BLaER1 treated with 17β-estradiol and CSF1 and Interleukin-3, amounts not matched to agents 10 nM and 100 nM (cell line): ENCODE results near the gene SPON1.
A peak's percentile ranks its signal among the peaks of the same experiment; 100 is the strongest.
"Not testable (repeated sequence)": the region's sequence is repeated elsewhere in the genome, so short reads cannot be mapped to it uniquely, and the experiment has no call there.

Experiments used
- H3K27ac ChIP-seq, 11 experiments: shearing (Covaris generic); formaldehyde crosslinking; 2 replicates each; pipeline ENCODE4 v1.8.1; 2022
- H3K27me3 ChIP-seq, 11 experiments: shearing (Covaris generic); formaldehyde crosslinking; 2 replicates each; pipeline ENCODE4 v1.8.1; 2022
- H3K36me3 ChIP-seq, 11 experiments: shearing (Covaris generic); formaldehyde crosslinking; 2 replicates each; pipeline ENCODE4 v1.8.1; 2022
- H3K4me1 ChIP-seq, 10 experiments: shearing (Covaris generic); formaldehyde crosslinking; 2 replicates each; pipeline ENCODE4 v1.8.1; 2022
- H3K4me2 ChIP-seq, 11 experiments: shearing (Covaris generic); formaldehyde crosslinking; 2 replicates each; pipeline ENCODE4 v1.8.1; 2022
- H3K4me3 ChIP-seq, 10 experiments: shearing (Covaris generic); formaldehyde crosslinking; 2 replicates each; pipeline ENCODE4 v1.8.1; 2022
- H3K9ac ChIP-seq, 11 experiments: shearing (Covaris generic); formaldehyde crosslinking; 2 replicates each; pipeline ENCODE4 v1.8.1; 2022
- H3K9me3 ChIP-seq, 11 experiments: shearing (Covaris generic); formaldehyde crosslinking; replicated peaks in 1 of 11; 2 replicates each; pipeline ENCODE4 v1.8.1; 2022
- H4K20me1 ChIP-seq, 11 experiments: shearing (Covaris generic); formaldehyde crosslinking; 2 replicates each; pipeline ENCODE4 v1.8.1; 2022
- Cebpa-rat ChIP-seq, 11 experiments: shearing (Covaris generic); IDR thresholded peaks; 2 replicates each; pipeline ENCODE4 v1.8.1; 2022

The SPON1 gene

DNA sequence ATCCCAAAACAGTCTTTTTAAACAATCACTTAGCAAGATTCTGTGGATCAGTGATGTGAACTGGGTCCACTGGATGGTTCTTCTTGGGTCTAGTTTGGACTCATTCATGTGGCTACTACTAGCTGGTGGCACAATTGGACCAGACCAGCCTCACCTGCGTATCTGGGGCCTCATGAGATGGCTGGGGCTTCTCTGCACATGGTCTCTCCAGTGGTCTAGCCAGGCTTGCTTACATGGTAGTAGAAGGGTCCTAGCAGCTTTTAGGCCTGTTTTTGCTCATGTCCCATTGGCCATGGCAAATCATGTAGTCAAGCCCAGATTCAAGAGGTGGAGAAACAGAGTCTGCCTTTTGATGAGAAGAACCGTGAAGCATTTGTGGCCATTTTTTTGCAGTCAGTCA is 302.4 kb downstream of the SPON1 start:
- Histone ChIP-seq H3K4me2 (peak overlapping the region in 1 of 11 experiments; percentile 38; a peak in 2 of 22 replicates), H3K27ac (no peak overlapping the region), H3K9ac (no peak overlapping the region), H3K36me3 (peaks cover 0 to 2% (median 0%) of the 10 kb centered on the region in 11 experiments; a peak in 1 of 22 replicates), H3K4me3 (no peak overlapping the region), H3K9me3 (peaks cover 0 to 4% (median 0%) of the 10 kb centered on the region in 11 experiments; a peak in 2 of 22 replicates), H3K4me1 (peaks cover 2 to 7% (median 4%) of the 10 kb centered on the region in 10 experiments), H3K27me3 (no peaks in the 10 kb centered on the region), H4K20me1 (no peaks in the 10 kb centered on the region)
- no peak for TF ChIP-seq Cebpa-rat (IDR thresholded peaks at IDR 0.05)

DNA sequence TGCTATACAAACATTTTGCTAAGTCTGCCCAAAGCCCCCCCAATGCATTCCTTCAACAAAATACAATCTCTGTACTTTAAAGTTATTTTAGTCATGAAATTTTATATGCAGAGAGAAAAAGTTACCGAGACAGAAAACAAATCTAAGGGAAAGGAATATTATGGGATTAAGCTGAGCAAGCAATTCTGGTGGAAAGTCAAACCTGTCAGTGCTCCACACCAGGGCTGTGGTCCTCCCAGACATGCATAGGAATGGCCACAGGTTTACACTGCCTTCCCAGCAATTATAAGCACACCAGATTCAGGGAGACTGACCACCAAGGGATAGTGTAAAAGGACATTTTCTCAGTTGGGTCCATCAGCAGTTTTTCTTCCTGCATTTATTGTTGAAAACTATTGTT is 304.1 kb downstream of the SPON1 start:
- H3K4me1 ChIP-seq: peaks cover 18 to 24% (median 20%) of the 10 kb centered on the region in 10 experiments
- no peak overlapping the region for H3K4me2 ChIP-seq
- H3K4me3 ChIP-seq: no peak overlapping the region
- no peaks in the 10 kb centered on the region for H4K20me1 ChIP-seq
- peaks cover 0 to 2% (median 0%) of the 10 kb centered on the region in 11 experiments; a peak in 1 of 22 replicates for H3K36me3 ChIP-seq
- no peak overlapping the region for H3K9ac ChIP-seq
- H3K9me3 ChIP-seq: peaks cover 0 to 4% (median 0%) of the 10 kb centered on the region in 11 experiments; a peak in 2 of 22 replicates
- no peak for TF ChIP-seq Cebpa-rat (IDR thresholded peaks at IDR 0.05)
- H3K27ac ChIP-seq: no peak overlapping the region
- no peaks in the 10 kb centered on the region for H3K27me3 ChIP-seq

DNA sequence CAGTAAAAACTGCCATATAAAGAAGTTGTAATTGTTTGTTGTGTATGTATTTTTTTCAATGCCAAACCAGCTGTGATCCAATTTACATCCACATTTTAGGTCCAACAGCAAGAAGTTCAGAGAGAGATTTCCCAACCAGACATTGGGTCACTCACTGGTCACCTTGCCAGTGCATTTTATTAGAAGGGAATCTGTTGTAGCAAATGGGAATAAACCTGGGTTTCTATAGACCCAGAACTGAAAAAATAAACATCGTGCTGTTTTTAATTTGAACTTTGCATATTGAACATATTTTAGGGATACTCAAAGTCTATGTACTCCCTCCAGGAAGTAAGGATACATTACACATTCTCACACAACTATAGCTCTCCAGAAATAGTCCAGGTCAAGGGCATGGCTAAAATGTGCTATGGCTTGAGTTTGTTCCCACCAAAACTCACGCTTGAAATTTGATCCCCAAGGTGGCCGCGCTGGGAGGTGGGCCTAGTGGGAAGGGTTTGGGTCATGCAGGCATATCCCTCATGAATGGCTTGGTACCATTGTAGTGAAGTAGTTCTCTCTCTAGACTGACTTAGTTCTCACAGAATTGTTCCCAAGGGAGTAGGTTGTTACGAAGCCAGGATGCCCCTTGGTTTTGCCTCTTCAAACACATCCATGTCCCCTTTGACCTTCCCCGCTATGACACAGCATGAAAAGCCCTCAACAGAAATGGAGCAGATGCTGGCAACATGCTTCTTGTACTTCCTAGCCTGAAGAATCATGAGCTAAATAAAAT is 305.5 kb downstream of the SPON1 start:
- Histone ChIP-seq H3K36me3 (peaks cover 0 to 4% (median 3%) of the 10 kb centered on the region in 11 experiments; a peak in 5 of 22 replicates), H3K4me3 (no peak overlapping the region), H3K4me2 (no peak overlapping the region), H3K4me1 (peaks cover 27 to 38% (median 31%) of the 10 kb centered on the region in 10 experiments), H4K20me1 (no peaks in the 10 kb centered on the region), H3K27me3 (no peaks in the 10 kb centered on the region), H3K9ac (no peak overlapping the region), H3K27ac (no peak overlapping the region), H3K9me3 (peaks cover 0 to 8% (median 0%) of the 10 kb centered on the region in 11 experiments; a peak in 7 of 22 replicates)
- TF ChIP-seq Cebpa-rat (IDR thresholded peaks at IDR 0.05): no peak

DNA sequence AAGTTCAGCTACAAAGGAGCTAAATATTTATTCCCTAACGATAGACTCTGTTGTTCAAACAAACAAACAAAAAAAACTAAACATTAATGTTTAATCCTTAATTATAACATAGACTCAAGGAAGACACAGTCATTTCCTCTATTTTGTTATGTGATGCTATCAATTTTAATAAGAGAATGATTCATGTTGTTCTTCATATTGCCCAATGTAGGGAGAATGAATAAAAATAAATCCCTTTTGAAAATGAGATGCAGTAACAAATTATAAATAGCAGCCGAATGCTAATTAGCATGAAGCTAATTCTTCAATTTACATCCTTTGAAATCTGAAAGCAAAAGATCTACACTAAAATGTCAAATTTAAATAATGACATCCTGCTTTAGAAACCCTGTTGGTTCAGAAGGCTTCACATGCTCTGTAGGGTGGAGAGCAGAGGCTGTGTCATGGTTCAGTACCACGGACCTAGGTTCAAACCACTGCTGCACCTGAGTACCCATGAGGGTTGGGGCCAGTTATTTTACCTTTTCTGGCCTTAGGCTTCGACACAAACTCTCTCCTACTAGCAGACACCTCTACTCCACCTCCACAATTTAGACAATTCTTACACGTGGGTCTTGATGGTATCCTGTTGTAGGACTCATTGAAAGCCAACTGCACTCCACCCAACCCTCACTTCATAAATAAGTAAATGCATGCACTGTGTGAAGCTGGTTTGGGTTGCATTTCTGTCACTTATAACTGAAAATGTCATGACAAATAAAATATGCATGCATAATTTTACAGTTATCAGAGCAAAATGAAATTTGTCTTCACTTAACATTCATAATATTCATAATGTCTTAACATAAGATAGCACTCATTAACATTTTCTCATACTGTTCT is 307.4 kb downstream of the SPON1 start:
- no peak overlapping the region for H3K9ac ChIP-seq
- H3K27ac ChIP-seq: peak overlapping the region in 7 of 11 experiments; percentile 21 to 73 (median 54); a peak in 12 of 22 replicates
- no peaks in the 10 kb centered on the region for H3K27me3 ChIP-seq
- H3K4me2 ChIP-seq: peak overlapping the region in 10 of 11 experiments; percentile 57 to 90 (median 74); a peak in 19 of 22 replicates
- no peak overlapping the region for H3K4me3 ChIP-seq
- peaks cover 0 to 10% (median 5%) of the 10 kb centered on the region in 11 experiments; a peak in 6 of 22 replicates for H3K36me3 ChIP-seq
- H3K4me1 ChIP-seq: peaks cover 27 to 41% (median 33%) of the 10 kb centered on the region in 10 experiments
- H3K9me3 ChIP-seq: peaks cover 0 to 17% (median 4%) of the 10 kb centered on the region in 11 experiments; a peak in 7 of 22 replicates
- H4K20me1 ChIP-seq: no peaks in the 10 kb centered on the region
- no peak for TF ChIP-seq Cebpa-rat (IDR thresholded peaks at IDR 0.05)

DNA sequence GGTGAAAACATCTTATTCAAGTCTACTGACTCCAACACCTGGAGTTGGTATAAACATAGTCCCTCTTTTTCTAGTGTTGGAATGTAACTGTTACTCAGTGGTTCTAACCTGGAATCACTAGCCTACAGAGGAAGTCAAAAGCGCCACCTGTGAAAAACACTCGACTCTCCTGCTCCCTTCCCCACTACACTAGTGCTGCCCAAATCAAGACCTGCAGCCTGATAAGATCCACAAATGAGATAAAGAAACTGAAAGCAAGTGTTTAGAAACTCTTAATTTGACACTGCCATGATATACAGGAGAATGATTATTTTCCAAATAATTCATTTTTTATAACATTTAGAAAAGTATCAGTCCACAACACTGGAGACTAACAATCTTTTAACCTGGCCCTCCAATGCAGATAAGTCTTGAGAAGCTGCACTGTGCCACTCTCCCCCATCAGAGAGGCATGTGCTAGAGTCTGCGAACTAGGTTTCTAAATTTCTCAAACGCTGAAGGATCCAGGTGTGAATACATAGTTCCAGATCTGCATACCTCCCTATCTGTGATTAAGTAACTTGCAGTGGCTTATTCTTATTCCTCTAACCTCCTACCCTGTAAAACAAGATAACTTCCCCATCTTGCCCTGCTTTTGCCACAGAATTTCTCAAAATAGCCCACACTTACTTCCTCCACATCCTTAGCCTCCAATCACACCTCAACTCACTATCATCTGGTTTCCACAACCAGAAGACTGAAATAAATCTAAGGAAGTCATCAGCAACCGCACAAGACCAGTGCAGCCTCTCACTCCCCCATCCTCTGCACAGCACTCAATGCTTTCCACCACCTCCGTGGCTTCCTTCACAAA is 308.4 kb downstream of the SPON1 start:
- Histone ChIP-seq H3K4me2 (peak overlapping the region; percentile 66 to 90 (median 79)), H3K9me3 (peaks cover 0 to 18% (median 7%) of the 10 kb centered on the region in 11 experiments; a peak in 7 of 22 replicates), H3K4me1 (peaks cover 27 to 51% (median 33%) of the 10 kb centered on the region in 10 experiments), H3K9ac (peak overlapping the region in 7 of 11 experiments; percentile 17 to 58 (median 45); a peak in 12 of 22 replicates), H3K27me3 (no peaks in the 10 kb centered on the region), H3K27ac (peak overlapping the region in 10 of 11 experiments; percentile 38 to 77 (median 65); a peak in 19 of 22 replicates), H3K36me3 (peaks cover 0 to 10% (median 5%) of the 10 kb centered on the region in 11 experiments; a peak in 6 of 22 replicates), H4K20me1 (no peaks in the 10 kb centered on the region), H3K4me3 (peak overlapping the region in 2 of 10 experiments; percentile 12 to 16; a peak in 2 of 20 replicates)
- TF ChIP-seq Cebpa-rat (IDR thresholded peaks at IDR 0.05): peak in 4 of 11 experiments; percentile 25 to 66 (median 44); a peak in 6 of 22 replicates

DNA sequence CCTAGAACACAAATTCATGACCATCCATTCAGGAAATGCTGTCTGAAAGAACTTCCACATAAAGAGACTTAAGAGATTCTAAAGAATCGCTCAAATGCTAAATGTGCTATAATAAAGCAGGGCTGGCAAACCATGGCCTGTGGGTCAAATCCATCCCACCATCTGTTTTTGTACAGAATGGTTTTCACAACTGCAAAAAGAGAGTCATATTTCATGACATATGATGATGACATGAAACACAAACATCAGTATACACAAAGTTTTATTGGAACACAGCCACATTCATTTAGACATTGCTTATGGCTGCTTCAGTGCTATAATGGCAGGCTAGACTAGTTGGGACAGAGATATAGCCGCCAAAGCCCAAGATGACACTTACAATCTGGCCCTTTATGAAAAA is 311.4 kb downstream of the SPON1 start:
- no peaks in the 10 kb centered on the region for H4K20me1 ChIP-seq
- no peaks in the 10 kb centered on the region for H3K27me3 ChIP-seq
- H3K4me3 ChIP-seq: no peak overlapping the region
- no peak overlapping the region for H3K9ac ChIP-seq
- H3K9me3 ChIP-seq: peaks cover 0 to 14% (median 7%) of the 10 kb centered on the region in 11 experiments; a peak in 7 of 22 replicates
- peaks cover 0 to 15% (median 5%) of the 10 kb centered on the region in 11 experiments; a peak in 6 of 22 replicates for H3K36me3 ChIP-seq
- H3K27ac ChIP-seq: no peak overlapping the region
- H3K4me2 ChIP-seq: no peak overlapping the region
- TF ChIP-seq Cebpa-rat (IDR thresholded peaks at IDR 0.05): no peak
- peaks cover 27 to 55% (median 33%) of the 10 kb centered on the region in 10 experiments for H3K4me1 ChIP-seq

DNA sequence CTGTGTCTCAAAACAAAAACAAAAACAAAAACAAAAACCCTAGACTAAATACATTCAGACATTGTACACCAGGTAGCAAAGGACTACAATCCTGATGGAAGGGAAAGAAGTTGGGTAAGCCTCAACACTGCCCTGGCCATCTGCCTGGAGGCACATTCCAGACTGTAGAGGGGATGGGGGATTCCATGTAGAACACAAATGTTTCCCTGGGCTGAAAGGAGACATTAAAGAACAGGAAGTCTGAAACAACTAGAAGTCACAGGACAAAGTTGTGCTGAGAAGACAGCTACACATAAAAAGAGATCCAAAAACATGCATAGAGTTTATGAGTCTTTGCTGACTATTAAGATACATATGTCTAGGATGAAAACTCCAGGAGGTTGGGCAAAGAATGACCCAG is 312.6 kb downstream of the SPON1 start:
- no peaks in the 10 kb centered on the region for H3K27me3 ChIP-seq
- H3K4me3 ChIP-seq: no peak overlapping the region
- no peaks in the 10 kb centered on the region for H4K20me1 ChIP-seq
- H3K4me2 ChIP-seq: peak overlapping the region in 2 of 11 experiments; percentile 36 to 58; a peak in 4 of 22 replicates
- H3K27ac ChIP-seq: peak overlapping the region in 1 of 11 experiments; percentile 9; a peak in 1 of 22 replicates
- TF ChIP-seq Cebpa-rat (IDR thresholded peaks at IDR 0.05): no peak
- peaks cover 0 to 19% (median 7%) of the 10 kb centered on the region in 11 experiments; a peak in 10 of 22 replicates for H3K36me3 ChIP-seq
- peaks cover 23 to 52% (median 26%) of the 10 kb centered on the region in 10 experiments for H3K4me1 ChIP-seq
- peaks cover 0 to 14% (median 7%) of the 10 kb centered on the region in 11 experiments; a peak in 7 of 22 replicates for H3K9me3 ChIP-seq
- H3K9ac ChIP-seq: no peak overlapping the region

DNA sequence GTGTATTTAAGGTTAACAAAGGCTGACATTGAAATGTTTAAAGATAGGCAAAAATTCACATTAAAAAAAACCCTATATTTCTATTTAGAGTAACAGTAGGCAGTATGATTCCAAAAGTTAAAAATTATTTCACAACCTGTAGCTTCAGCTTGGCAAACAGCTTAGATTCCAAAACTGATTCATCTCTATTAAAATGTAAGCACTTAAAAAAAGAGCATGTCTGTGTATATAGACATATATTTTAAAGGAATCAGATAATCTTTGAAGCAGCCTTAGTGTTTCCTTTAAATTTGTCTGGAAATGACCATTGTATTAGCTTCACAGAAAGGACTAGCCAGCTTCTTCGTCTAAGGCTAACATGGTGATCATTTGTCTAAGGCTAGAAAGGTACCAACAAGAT is 316.3 kb downstream of the SPON1 start:
- H3K9me3 ChIP-seq, H3K27me3 ChIP-seq, H3K9ac ChIP-seq, H4K20me1 ChIP-seq, H3K27ac ChIP-seq, H3K4me2 ChIP-seq, H3K4me3 ChIP-seq: not testable (repeated sequence)
- H3K4me1 ChIP-seq: peaks cover 0 to 16% (median 0%) of the 10 kb centered on the region in 10 experiments; a peak in 3 of 20 replicates
- peaks cover 0 to 22% (median 7%) of the 10 kb centered on the region in 11 experiments; a peak in 8 of 22 replicates for H3K36me3 ChIP-seq
